HepG2 (cell line): ENCODE results near the gene BCLAF1. TPM values are rescaled to one million over a fixed set of nuclear protein-coding genes. Genes with fewer than 3 reads are reported as not detected.

ENCODE experiments used
- BHLHE40 ChIP-seq: IDR thresholded peaks from 2 replicates; pipeline ENCODE4 v1.6.1; 2011; ENCODE audit warnings: low read length, improper control_type of control experiment
- CC2D1A ChIP-seq: sonication (generic); formaldehyde crosslinking; IDR thresholded peaks from 2 replicates; pipeline ENCODE4 v1.8.1; 2023; ENCODE audit warnings: mild to moderate bottlenecking, missing genetic modification reagents
- HBP1 ChIP-seq: IDR thresholded peaks from 2 replicates; pipeline ENCODE4 v1.6.1; 2016; ENCODE audit warnings: low read depth, control low read depth
- MED8 ChIP-seq: sonication (generic); formaldehyde crosslinking; IDR thresholded peaks from 2 replicates; pipeline ENCODE4 v1.8.1; 2023; ENCODE audit warnings: mild to moderate bottlenecking, missing genetic modification reagents; ENCODE audit not compliant: insufficient replicate concordance
- MLLT10 ChIP-seq: sonication (generic); formaldehyde crosslinking; IDR thresholded peaks from 2 replicates; pipeline ENCODE4 v1.4.0; 2020; ENCODE audit warnings: missing genetic modification reagents
- MTERF4 ChIP-seq: sonication (generic); formaldehyde crosslinking; IDR thresholded peaks from 2 replicates; pipeline ENCODE4 v1.8.0; 2023; ENCODE audit warnings: mild to moderate bottlenecking, missing genetic modification reagents
- PLSCR1 ChIP-seq: sonication (generic); formaldehyde crosslinking; IDR thresholded peaks from 2 replicates; pipeline ENCODE4 v1.5.0; 2020; ENCODE audit warnings: missing genetic modification reagents, mild to moderate bottlenecking, borderline replicate concordance
- RXRA ChIP-seq: sonication (generic); formaldehyde crosslinking; IDR thresholded peaks from 2 replicates; pipeline ENCODE4 v1.5.1; 2020; ENCODE audit warnings: missing genetic modification reagents
- TAF1 ChIP-seq: sonication (generic); formaldehyde crosslinking; IDR thresholded peaks from 2 replicates; pipeline ENCODE4 v1.4.0; 2020; ENCODE audit warnings: missing genetic modification reagents
- TBP ChIP-seq: sonication (generic); formaldehyde crosslinking; IDR thresholded peaks from 2 replicates; pipeline ENCODE4 v1.5.0; 2020; ENCODE audit warnings: missing genetic modification reagents
- THYN1 ChIP-seq: sonication (generic); formaldehyde crosslinking; IDR thresholded peaks from 2 replicates; pipeline ENCODE4 v1.8.1; 2023; ENCODE audit warnings: low read depth, mild to moderate bottlenecking, moderate library complexity, missing genetic modification reagents, borderline replicate concordance
- TOE1 ChIP-seq: sonication (generic); formaldehyde crosslinking; IDR thresholded peaks from 2 replicates; pipeline ENCODE4 v1.4.0; 2020; ENCODE audit warnings: mild to moderate bottlenecking, missing genetic modification reagents
- UBTF ChIP-seq: sonication (generic); formaldehyde crosslinking; IDR thresholded peaks from 2 replicates; pipeline ENCODE4 v1.4.0; 2020; ENCODE audit warnings: mild to moderate bottlenecking, missing genetic modification reagents
- ZFP1 ChIP-seq: IDR thresholded peaks from 2 replicates; pipeline ENCODE4 v1.6.1; 2016
- ZNF276 ChIP-seq: sonication (generic); formaldehyde crosslinking; IDR thresholded peaks from 2 replicates; pipeline ENCODE4 v1.4.0; 2020; ENCODE audit warnings: mild to moderate bottlenecking, low read depth, missing genetic modification reagents
- ZNF350 ChIP-seq: sonication (generic); formaldehyde crosslinking; IDR thresholded peaks from 2 replicates; pipeline ENCODE4 v1.4.0; 2020; ENCODE audit warnings: mild to moderate bottlenecking, low read depth, missing genetic modification reagents, borderline replicate concordance
- ZNF577 ChIP-seq: sonication (generic); formaldehyde crosslinking; IDR thresholded peaks from 2 replicates; pipeline ENCODE4 v1.4.0; 2020; ENCODE audit warnings: mild to moderate bottlenecking, low read depth, missing genetic modification reagents, borderline replicate concordance
- ZNF800 ChIP-seq: sonication (generic); formaldehyde crosslinking; IDR thresholded peaks from 2 replicates; pipeline ENCODE4 v1.4.0; 2020; ENCODE audit warnings: missing genetic modification reagents
- ZZZ3 ChIP-seq: sonication (generic); formaldehyde crosslinking; IDR thresholded peaks from 2 replicates; pipeline ENCODE4 v1.4.0; 2020; ENCODE audit warnings: missing genetic modification reagents, mild to moderate bottlenecking, borderline replicate concordance
- polyA plus RNA-seq, 8 experiments: library from polyadenylated mRNA; depleted of rRNA in 3 of 8; stranded (reverse) in 7 of 8; unstranded in 1 of 8; fragments of >200 nt; fragmentation: Illumina TruSeq in 4 of 8; extraction: Trizol in 4 of 8; gene quantifications; 2 replicates each; pipeline versions ENCODE4 v1.2.1 to v1.2.3, GENCODE V29; 2011 to 2016; ENCODE audit warnings: low read depth in 4 of 8, missing spikeins in 1 of 8, mixed read lengths in 1 of 8; ENCODE audit not compliant: insufficient read depth in 1 of 8
- total RNA-seq, 5 experiments: library from RNA; depleted of rRNA; stranded (reverse); fragments of >200 nt; fragmentation: Illumina TruSeq; extraction: Trizol; gene quantifications; 2 replicates each; pipeline ENCODE4 v1.2.3, GENCODE V29; 2016; ENCODE audit warnings: low read depth in 1 of 5

Gene BCLAF1
- total and polyA plus RNA-seq, 2 of the 13 experiments (the other 11 are each of a cell fraction or from before 2014, with no cell fraction given): 55.3 to 292 TPM

GRCh38 chr6:136249811-136250685 lies 39.6 kb downstream of the BCLAF1 start, which contains the start of gene MTFR2 (continued):
- TF ChIP-seq ZFP1 (0 out of 2 replicates have a peak, but pooled peaks have one; percentile 57), MLLT10 (CRISPR knock-in tag) (no peak), HBP1 (peak; percentile 100), UBTF (CRISPR knock-in tag) (peak; percentile 69), ZNF350 (CRISPR knock-in tag) (peak; percentile 79), ZZZ3 (CRISPR knock-in tag) (no peak), CC2D1A (no peak), THYN1 (CRISPR knock-in tag) (no peak), TAF1 (CRISPR knock-in tag) (peak; percentile 64; the same call in 1 of the 2 replicates), ZNF800 (no peak; the same call in 1 of the 2 replicates), RXRA (peak; percentile 99), TOE1 (CRISPR knock-in tag) (0 out of 2 replicates have a peak, but pooled peaks have one; percentile 54), PLSCR1 (no peak), MED8 (CRISPR knock-in tag) (no peak), ZNF276 (CRISPR knock-in tag) (peak; percentile 37; the same call in 1 of the 2 replicates), MTERF4 (no peak), TBP (no peak), BHLHE40 (peak; percentile 66; the same call in 1 of the 2 replicates), ZNF577 (CRISPR knock-in tag) (no peak)
